GM12873 (cell line): Measurements from ENCODE around the gene ADCY3.

Experiments used
- CTCF ChIP-seq: IDR thresholded peaks from 2 replicates; pipeline ENCODE4 v1.5.1; 2012; ENCODE audit warnings: low read depth, mild to moderate bottlenecking, moderate library complexity, low read length, control low read depth; ENCODE audit not compliant: insufficient read depth; ENCODE audit errors: missing control alignments

The ADCY3 gene

GRCh38 chr2:24852026-24852425, 68.0 kb downstream of the ADCY3 start:
- TF ChIP-seq CTCF, result no peak

GRCh38 chr2:24850944-24851343, 69.1 kb downstream of the ADCY3 start:
- no peak for TF ChIP-seq CTCF

GRCh38 chr2:24845691-24846090, 74.3 kb downstream of the ADCY3 start:
- no peak for TF ChIP-seq CTCF

GRCh38 chr2:24844023-24844685, 75.9 kb downstream of the ADCY3 start:
- no peak for TF ChIP-seq CTCF

- no peak for TF ChIP-seq CTCF
These were observed 76.6 kb downstream of the ADCY3 start for GRCh38 chr2:24843330-24843860.

- no peak for TF ChIP-seq CTCF
These were observed 77.7 kb downstream of the ADCY3 start for GRCh38 chr2:24842081-24843050.
